Panc1 (cell line): ENCODE measurements around the gene ARHGAP33.

Experiments used
- CTCF ChIP-seq: fragments of 450-650 bp; IDR thresholded peaks from 2 replicates; pipeline ENCODE4 v1.5.1; 2017; ENCODE audit warnings: mild to moderate bottlenecking
- POLR2AphosphoS5 ChIP-seq: IDR thresholded peaks from 2 replicates; pipeline ENCODE4 v1.6.1; 2012; ENCODE audit warnings: mild to moderate bottlenecking, low read depth, low read length, moderate library complexity
- SIN3A ChIP-seq: IDR thresholded peaks from 2 replicates; pipeline ENCODE4 v1.6.1; 2012; ENCODE audit warnings: low read depth, mild to moderate bottlenecking, low read length, moderate library complexity, borderline replicate concordance; ENCODE audit not compliant: insufficient read depth
- TF ChIP-seq, protein P1 (sequence below), 2 experiments: IDR thresholded peaks; 2 replicates each; pipeline ENCODE4 v1.6.1; 2011 to 2012; ENCODE audit warnings: low read depth in 2 of 2, control low read depth in 1 of 2, low read length in 1 of 2, mild to moderate bottlenecking in 1 of 2, moderate library complexity in 1 of 2; ENCODE audit not compliant: insufficient read depth in 1 of 2

GRCh38 chr19:35785339-35785627 is 9.9 kb downstream of the ARHGAP33 start:
- no peak for TF ChIP-seq CTCF
- TF ChIP-seq SIN3A, result no peak
- TF ChIP-seq POLR2AphosphoS5, result no peak
- TF ChIP-seq, protein P1, sequence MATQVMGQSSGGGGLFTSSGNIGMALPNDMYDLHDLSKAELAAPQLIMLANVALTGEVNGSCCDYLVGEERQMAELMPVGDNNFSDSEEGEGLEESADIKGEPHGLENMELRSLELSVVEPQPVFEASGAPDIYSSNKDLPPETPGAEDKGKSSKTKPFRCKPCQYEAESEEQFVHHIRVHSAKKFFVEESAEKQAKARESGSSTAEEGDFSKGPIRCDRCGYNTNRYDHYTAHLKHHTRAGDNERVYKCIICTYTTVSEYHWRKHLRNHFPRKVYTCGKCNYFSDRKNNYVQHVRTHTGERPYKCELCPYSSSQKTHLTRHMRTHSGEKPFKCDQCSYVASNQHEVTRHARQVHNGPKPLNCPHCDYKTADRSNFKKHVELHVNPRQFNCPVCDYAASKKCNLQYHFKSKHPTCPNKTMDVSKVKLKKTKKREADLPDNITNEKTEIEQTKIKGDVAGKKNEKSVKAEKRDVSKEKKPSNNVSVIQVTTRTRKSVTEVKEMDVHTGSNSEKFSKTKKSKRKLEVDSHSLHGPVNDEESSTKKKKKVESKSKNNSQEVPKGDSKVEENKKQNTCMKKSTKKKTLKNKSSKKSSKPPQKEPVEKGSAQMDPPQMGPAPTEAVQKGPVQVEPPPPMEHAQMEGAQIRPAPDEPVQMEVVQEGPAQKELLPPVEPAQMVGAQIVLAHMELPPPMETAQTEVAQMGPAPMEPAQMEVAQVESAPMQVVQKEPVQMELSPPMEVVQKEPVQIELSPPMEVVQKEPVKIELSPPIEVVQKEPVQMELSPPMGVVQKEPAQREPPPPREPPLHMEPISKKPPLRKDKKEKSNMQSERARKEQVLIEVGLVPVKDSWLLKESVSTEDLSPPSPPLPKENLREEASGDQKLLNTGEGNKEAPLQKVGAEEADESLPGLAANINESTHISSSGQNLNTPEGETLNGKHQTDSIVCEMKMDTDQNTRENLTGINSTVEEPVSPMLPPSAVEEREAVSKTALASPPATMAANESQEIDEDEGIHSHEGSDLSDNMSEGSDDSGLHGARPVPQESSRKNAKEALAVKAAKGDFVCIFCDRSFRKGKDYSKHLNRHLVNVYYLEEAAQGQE (IDR thresholded peaks at IDR 0.05; ENCODE audit: insufficient read depth in 1 of 2, low read depth in 2 of 2, low read length in 1 of 2), result no peak
